MCF 10A (cell line): ENCODE measurements around the gene MGARP. TPM values are rescaled to one million over a fixed set of nuclear protein-coding genes. Genes with fewer than 3 reads are reported as not detected.
"Not testable (repeated sequence)": the region's sequence is repeated elsewhere in the genome, so short reads cannot be mapped to it uniquely, and the experiment has no call there.

Experiments
- Bru-seq: library from RNA; stranded (reverse); fragments of 400-500 nt; gene quantifications from one replicate; lab custom pipeline; 2021; lab: Mats Ljungman, UMichigan
- BruChase-seq, 2 experiments: library from RNA; stranded (reverse); fragments of 400-500 nt; gene quantifications; one replicate each; lab custom pipeline; 2021; lab: Mats Ljungman, UMichigan
- BruUV-seq: library from RNA; stranded (reverse); fragments of 400-500 nt; replicated peaks from 2 replicates; lab custom pipeline; 2021; lab: Mats Ljungman, UMichigan
- CTCF ChIA-PET: fragments of 300-600 bp; sonication (Branson Sonifier 250); formaldehyde crosslinking; extraction: SDS; loops from one replicate; lab custom pipeline; 2021; ENCODE audit warnings: antibody characterized with exemption, inconsistent platforms; lab: Yijun Ruan, JAX
- POLR2A ChIA-PET: fragments of 300-600, 350-650 bp; sonication (Branson Sonifier 250); formaldehyde crosslinking; extraction: SDS; loops from one replicate; lab custom pipeline; 2020; ENCODE audit warnings: antibody characterized with exemption, inconsistent platforms; lab: Yijun Ruan, JAX
- DNase-seq: peaks from one replicate; pipeline ENCODE4 v3.0.0-alpha.2; 2018; ENCODE audit not compliant: unreplicated experiment
- H3K27ac Mint-ChIP-seq: one replicate; pipeline ENCODE4 v1.8.0; 2022; ENCODE audit warnings: mild to moderate bottlenecking, low read depth, mixed read lengths; ENCODE audit not compliant: unreplicated experiment
- H3K27me3 Mint-ChIP-seq: one replicate; pipeline ENCODE4 v1.8.0; 2022; ENCODE audit warnings: mixed read lengths; ENCODE audit not compliant: insufficient read depth, unreplicated experiment
- H3K36me3 Mint-ChIP-seq: one replicate; pipeline ENCODE4 v1.8.0; 2022; ENCODE audit warnings: mild to moderate bottlenecking, moderate library complexity, mixed read lengths; ENCODE audit not compliant: insufficient read depth, unreplicated experiment
- H3K4me1 Mint-ChIP-seq: one replicate; pipeline ENCODE4 v1.8.0; 2022; ENCODE audit warnings: mixed read lengths; ENCODE audit not compliant: insufficient read depth, unreplicated experiment
- H3K4me3 Mint-ChIP-seq: one replicate; pipeline ENCODE4 v1.8.0; 2022; ENCODE audit warnings: mild to moderate bottlenecking, moderate library complexity, mixed read lengths; ENCODE audit not compliant: unreplicated experiment
- H3K9me3 Mint-ChIP-seq: one replicate; pipeline ENCODE4 v1.8.0; 2022; ENCODE audit warnings: mixed read lengths; ENCODE audit not compliant: unreplicated experiment
- intact Hi-C: fragments of 100-400 bp; cut with micrococcal nuclease; formaldehyde crosslinking; loops from 2 replicates; pipeline ENCODE4 v1.14.1; 2022
- long read RNA-seq: library from polyadenylated mRNA; stranded (forward); transcript quantifications from one replicate; pipeline ENCODE4 v2.0.0, GENCODE V29; 2022
- total RNA-seq: library from RNA; stranded (reverse); gene quantifications from 2 replicates; pipeline ENCODE4 v1.2.3, GENCODE V29; 2022
- TF ChIP-seq, protein P1 (sequence below): fragments of 200-600 bp; IDR thresholded peaks from one replicate; pipeline ENCODE4 v1.8.0; 2022; ENCODE audit warnings: antibody characterized with exemption, mild to moderate bottlenecking; ENCODE audit not compliant: unreplicated experiment

Gene MGARP
- total RNA-seq: not detected in 2 replicates
- percentile 18 among the genes with signal in this experiment for Bru-seq, nascent RNA
- BruChase-seq, experiment 1, labeled RNA remaining after a 6-hour chase: percentile 26 among the genes with signal in this experiment
- percentile 26 among the genes with signal in this experiment for BruChase-seq, experiment 2, labeled RNA remaining after a 2-hour chase
- long read RNA-seq: 0 reads

DNA sequence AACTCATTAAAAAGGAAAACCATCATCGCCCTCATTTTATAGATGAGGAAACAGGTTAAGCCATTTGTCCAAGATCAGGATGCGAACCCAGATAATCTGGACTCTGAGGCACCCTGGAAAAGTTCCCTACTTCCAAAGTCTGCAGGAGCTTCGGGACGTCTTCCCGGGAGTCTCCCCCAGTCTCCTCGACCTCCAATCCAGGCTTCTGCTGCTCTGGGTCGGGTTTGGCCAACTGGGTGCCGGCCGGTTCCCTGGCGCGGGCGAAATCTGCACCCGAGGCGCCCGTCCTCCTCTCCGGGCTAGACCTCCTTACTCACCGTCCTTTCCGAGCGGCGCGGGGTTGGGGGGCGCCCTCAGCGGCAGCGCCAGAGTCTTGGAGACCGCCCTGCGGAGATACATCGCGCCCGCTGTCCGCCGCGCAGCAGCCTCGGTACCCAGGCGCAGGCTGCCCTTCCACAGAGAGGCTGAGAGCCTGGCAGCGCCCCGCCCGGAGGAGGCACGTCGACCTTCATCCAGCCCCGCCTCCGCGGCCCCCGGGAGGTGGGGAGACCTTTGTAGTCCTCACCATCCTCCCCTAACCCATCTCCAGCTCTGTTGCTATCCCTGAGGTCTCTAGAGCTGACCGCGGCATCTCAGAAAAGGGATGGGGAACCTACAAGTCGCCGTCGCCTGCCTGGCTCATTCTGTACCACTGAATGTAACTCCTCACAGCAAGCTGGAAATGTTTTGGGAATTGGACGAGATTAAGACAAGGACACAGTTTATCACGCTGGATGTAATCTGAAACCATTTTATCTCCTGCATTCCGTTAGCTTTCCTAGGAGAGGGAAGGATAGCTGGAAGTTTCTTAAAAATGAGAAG, at the start of gene MGARP:
Gene MGARP (minus strand): TSS at position 466 of the 861 bp plus-strand sequence. CDS start 67 bp downstream, at position 399.
- no peaks in the 10 kb centered on the region for H3K27me3 Mint-ChIP-seq
- H3K4me1 Mint-ChIP-seq: no peaks in the 10 kb centered on the region
- CTCF ChIA-PET: interaction anchor here (0.6 kb wide), 2 partner anchors 48 to 353 kb away, joined by 3 to 4 read pairs; no protein-coding TSS in a partner anchor
- H3K27ac Mint-ChIP-seq: no peak within 1 kb of the TSS
- no TSS peak for BruUV-seq
- TF ChIP-seq, protein P1, sequence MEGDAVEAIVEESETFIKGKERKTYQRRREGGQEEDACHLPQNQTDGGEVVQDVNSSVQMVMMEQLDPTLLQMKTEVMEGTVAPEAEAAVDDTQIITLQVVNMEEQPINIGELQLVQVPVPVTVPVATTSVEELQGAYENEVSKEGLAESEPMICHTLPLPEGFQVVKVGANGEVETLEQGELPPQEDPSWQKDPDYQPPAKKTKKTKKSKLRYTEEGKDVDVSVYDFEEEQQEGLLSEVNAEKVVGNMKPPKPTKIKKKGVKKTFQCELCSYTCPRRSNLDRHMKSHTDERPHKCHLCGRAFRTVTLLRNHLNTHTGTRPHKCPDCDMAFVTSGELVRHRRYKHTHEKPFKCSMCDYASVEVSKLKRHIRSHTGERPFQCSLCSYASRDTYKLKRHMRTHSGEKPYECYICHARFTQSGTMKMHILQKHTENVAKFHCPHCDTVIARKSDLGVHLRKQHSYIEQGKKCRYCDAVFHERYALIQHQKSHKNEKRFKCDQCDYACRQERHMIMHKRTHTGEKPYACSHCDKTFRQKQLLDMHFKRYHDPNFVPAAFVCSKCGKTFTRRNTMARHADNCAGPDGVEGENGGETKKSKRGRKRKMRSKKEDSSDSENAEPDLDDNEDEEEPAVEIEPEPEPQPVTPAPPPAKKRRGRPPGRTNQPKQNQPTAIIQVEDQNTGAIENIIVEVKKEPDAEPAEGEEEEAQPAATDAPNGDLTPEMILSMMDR: no peak
- no peak within 1 kb of the TSS for H3K4me3 Mint-ChIP-seq
- H3K36me3 Mint-ChIP-seq: no peaks in the 10 kb centered on the region
- POLR2A ChIA-PET: interaction anchor here (0.6 to 1.0 kb wide), 2 partner anchors 89 to 1749 kb away, joined by 3 read pairs; no protein-coding TSS in a partner anchor
- DNase-seq: no peak
- no peaks in the 10 kb centered on the region for H3K9me3 Mint-ChIP-seq
- intact Hi-C loops: loop anchor here (5.0 kb wide), 1 partner anchor 103 kb away; the partner anchor contains the start of gene ELF2

- no peak overlapping the region for H3K4me3 Mint-ChIP-seq
- H3K27me3 Mint-ChIP-seq: no peaks in the 10 kb centered on the region
- CTCF ChIA-PET: interaction anchor here (1.4 kb wide), 1 partner anchor 10 kb away, joined by 9 read pairs; no protein-coding TSS in a partner anchor
- no peak overlapping the region for H3K27ac Mint-ChIP-seq
- intact Hi-C loops: no loop called here
- H3K36me3 Mint-ChIP-seq: peaks cover 29% of the 10 kb centered on the region
- peaks cover 3% of the 10 kb centered on the region for H3K4me1 Mint-ChIP-seq
- no peak for DNase-seq
- POLR2A ChIA-PET: interaction anchor here (0.6 to 5.6 kb wide), 6 partner anchors 14 to 821 kb away, joined by 3 to 33 read pairs (median 3); partner anchors contain the start of genes ELF2, NAA15 and NDUFC1
- no peaks in the 10 kb centered on the region for H3K9me3 Mint-ChIP-seq
- BruUV-seq: no TSS peak
- TF ChIP-seq, protein P1: no peak
Observed at GRCh38 chr4:139329665-139330200, 49.7 kb upstream of the MGARP start.

GRCh38 chr4:139324620-139325019, 44.6 kb upstream of the MGARP start:
- H3K27ac Mint-ChIP-seq: no peak overlapping the region
- no peaks in the 10 kb centered on the region for H3K27me3 Mint-ChIP-seq
- H3K4me3 Mint-ChIP-seq: no peak overlapping the region
- CTCF ChIA-PET: interaction anchor here (1.0 kb wide), 1 partner anchor 331 kb away, joined by 3 read pairs; no protein-coding TSS in a partner anchor
- no peak for DNase-seq
- no peaks in the 10 kb centered on the region for H3K9me3 Mint-ChIP-seq
- peaks cover 4% of the 10 kb centered on the region for H3K4me1 Mint-ChIP-seq
- intact Hi-C loops: no loop called here
- POLR2A ChIA-PET: interaction anchor here (0.9 to 1.7 kb wide), 5 partner anchors 9 to 77 kb away, joined by 3 to 7 read pairs (median 4); partner anchors contain the start of gene NAA15
- BruUV-seq: no TSS peak
- TF ChIP-seq, protein P1: no peak
- H3K36me3 Mint-ChIP-seq: peaks cover 25% of the 10 kb centered on the region

DNA sequence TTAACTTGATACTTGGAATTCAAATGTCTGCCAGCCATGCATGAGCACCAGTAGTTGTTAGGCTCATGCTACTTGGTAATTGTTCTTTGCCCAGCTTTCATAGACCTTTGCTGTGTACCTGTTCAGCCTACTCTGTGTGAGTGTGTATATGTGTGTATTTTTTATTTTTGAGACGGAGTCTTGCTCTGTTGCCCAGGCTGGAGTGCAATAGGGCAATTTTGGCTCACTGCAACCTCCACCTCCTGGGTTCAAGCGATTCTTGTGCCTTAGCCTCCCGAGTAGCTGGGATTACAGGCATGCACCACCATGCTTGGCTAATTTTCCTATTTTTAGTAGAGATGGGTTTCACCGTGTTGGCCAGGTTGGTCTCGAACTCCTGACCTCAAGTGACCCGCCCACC, 42.5 kb upstream of the MGARP start:
- H3K9me3 Mint-ChIP-seq, DNase-seq, H3K36me3 Mint-ChIP-seq, BruUV-seq, H3K27me3 Mint-ChIP-seq, intact Hi-C loops, H3K4me1 Mint-ChIP-seq, H3K4me3 Mint-ChIP-seq: not testable (repeated sequence)
- ChIA-PET CTCF (interaction anchor here (0.9 to 1.4 kb wide), 2 partner anchors 21 to 292 kb away, joined by 3 read pairs; partner anchors contain the start of genes NAA15 and NDUFC1), POLR2A (interaction anchor here (0.7 to 1.9 kb wide), 4 partner anchors 21 to 1088 kb away, joined by 3 to 5 read pairs (median 4); partner anchors contain the start of genes ELF2 and NAA15)
- peak overlapping the region; percentile 24 for H3K27ac Mint-ChIP-seq

GRCh38 chr4:139322070-139322469, 42.0 kb upstream of the MGARP start:
- Mint-ChIP-seq H3K27ac (peak overlapping the region; percentile 24), H3K36me3 (peaks cover 11% of the 10 kb centered on the region)
- DNase-seq, H3K9me3 Mint-ChIP-seq, BruUV-seq, H3K4me1 Mint-ChIP-seq, intact Hi-C loops, H3K27me3 Mint-ChIP-seq, H3K4me3 Mint-ChIP-seq: not testable (repeated sequence)
- ChIA-PET POLR2A (interaction anchor here (0.7 to 1.9 kb wide), 6 partner anchors 9 to 1088 kb away, joined by 3 to 7 read pairs (median 5); partner anchors contain the start of genes ELF2, NAA15 and NDUFC1), CTCF (interaction anchor here (0.9 to 1.4 kb wide), 3 partner anchors 20 to 291 kb away, joined by 3 read pairs; partner anchors contain the start of genes NAA15 and NDUFC1)
